NCI-H146 treated with DMSO at 0.1 percent for 48 hours (cell line): ENCODE measurements around the gene CHST4.
"Not testable (repeated sequence)": the region's sequence is repeated elsewhere in the genome, so short reads cannot be mapped to it uniquely, and the experiment has no call there.

ENCODE experiments used
- DNase-seq: peaks from one replicate; lab custom pipeline; 2025; ENCODE audit not compliant: unreplicated experiment; lab: John Stamatoyannopoulos, UW

The CHST4 gene

DNA sequence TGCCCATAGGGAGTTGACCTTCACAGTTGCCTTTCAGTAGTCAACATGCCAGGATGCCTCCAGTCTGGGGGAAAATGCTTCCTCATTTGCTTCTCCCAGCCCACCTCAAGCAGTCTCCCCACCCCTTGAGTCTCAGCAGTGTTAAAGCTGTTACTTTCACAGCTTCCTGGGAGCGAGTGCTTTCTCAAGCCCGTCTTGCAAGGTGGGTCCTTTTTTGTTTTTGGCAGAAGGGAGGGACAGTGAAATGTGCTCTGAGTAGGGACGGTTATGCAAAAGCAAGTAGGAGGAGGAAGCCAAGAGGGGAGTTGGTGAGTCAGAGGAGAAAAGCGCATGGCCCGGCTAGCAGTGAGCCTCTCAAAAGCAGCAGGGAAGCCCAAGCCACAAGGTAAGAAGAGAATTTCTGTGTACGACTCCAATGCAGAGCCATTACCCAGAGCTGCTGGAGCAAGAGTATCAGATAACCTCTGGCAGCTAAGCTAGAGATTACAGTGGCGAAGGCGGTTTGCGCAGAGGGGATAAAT is at the start of gene CHST4:
CHST4 (plus strand) TSS at position 316 of the 521 bp plus-strand sequence. CDS start 10,252 bp downstream, outside the sequence.
- DNase-seq = no peak

DNA sequence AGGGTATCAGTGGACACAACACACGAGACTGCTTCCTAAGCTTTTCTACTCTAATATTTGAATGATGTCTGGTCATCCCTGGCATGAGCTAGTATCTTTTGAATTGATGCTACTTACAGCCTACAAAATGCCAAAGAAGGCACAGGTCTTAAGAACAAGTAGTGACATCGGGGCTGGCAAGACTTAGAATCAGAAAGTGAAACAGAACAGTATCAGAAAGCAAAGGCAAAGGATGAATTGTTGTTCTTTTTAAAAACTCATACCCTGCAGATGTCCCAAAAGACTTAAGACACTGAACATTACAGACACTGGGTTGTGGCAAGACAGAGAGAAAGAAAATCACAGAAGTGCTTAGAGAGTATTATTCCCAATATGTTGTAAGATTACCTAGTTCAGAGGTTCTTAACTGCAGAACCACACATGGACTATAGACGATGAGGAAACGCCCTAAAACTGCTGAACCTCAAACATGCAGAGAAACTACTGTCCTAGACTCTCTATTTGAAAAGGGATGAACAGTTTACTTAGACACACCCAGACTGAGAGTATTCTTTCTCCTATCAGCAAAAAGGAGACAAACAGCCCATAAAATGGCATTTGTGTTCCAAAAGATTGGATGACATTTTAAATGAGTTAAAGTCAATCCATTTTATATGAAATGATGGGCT is 49.6 kb upstream of the CHST4 start:
- DNase-seq = no peak

DNA sequence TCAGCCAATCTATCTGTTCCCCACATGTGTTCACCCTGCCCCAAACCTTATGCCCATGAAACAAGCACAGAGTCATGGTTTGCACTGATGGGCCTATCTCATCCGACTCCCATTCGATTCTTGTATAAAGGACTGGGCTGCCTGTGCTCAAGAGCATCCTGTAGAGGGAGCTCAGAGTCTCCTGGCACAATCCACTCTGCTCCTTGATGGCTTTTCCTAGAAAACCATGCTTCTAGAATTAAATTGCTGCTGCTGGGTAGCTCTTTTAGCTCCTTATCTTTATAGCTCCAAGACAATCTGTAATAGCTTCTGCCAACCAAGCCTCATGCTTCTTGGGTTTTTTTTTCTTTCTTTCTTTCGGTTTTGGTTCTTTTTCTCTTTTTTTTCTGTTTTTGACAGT is 46.8 kb upstream of the CHST4 start:
- peak; percentile 6 for DNase-seq

DNA sequence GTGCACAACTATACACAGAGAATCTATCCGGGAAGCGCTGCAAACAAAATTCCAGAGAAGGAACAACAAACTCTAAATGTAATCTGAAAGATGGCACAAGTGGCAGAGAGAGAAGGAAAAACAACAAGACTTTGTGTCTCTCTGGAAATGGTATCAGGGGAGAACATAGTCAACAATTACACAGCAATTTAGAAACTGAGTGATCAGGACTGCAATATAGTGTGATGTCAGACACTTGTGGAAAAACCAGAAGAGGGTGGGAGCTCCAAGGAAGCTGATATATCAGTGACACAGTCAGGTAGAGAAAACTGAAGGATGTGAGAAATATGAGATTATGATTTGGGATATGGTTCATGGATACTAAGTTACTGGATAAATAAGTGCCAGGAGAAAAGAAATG is 45.3 kb upstream of the CHST4 start:
- DNase-seq = no peak

GRCh38 chr16:71482569-71482968 is 43.7 kb upstream of the CHST4 start:
- no peak for DNase-seq

- peak; percentile 74 for DNase-seq
These were observed 42.0 kb upstream of the CHST4 start for GRCh38 chr16:71484006-71484893.

- no peak for DNase-seq
These were observed 37.1 kb upstream of the CHST4 start, which contains the start of gene ZNF19 for GRCh38 chr16:71489122-71489521. Gene ZNF19 (minus strand): TSS chr16:71489324. CDS start chr16:71482114, 7,210 bp downstream.

- DNase-seq = no peak
These were observed 35.9 kb upstream of the CHST4 start for GRCh38 chr16:71490361-71490760.

DNA sequence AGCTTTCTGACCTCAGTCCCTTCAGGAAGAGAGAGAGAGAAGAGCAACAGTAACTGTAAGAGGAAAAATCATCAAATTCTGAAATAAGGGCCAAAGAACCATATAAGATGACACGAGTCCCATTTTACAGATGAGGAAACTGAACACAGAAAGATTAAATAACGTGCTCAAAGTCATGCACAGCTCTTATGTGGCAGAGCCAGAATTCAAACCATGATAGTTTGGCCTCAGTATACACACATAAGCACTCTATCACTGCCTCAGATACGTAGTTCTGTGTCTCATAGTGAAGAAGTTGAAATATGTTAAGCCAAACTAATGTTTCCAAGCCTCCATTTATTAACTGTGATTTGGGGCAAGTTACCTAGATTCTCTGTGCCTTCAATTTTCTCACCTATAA is 35.2 kb upstream of the CHST4 start:
- no peak for DNase-seq

- DNase-seq = no peak
These were observed 33.4 kb upstream of the CHST4 start for GRCh38 chr16:71492786-71493185.

DNA sequence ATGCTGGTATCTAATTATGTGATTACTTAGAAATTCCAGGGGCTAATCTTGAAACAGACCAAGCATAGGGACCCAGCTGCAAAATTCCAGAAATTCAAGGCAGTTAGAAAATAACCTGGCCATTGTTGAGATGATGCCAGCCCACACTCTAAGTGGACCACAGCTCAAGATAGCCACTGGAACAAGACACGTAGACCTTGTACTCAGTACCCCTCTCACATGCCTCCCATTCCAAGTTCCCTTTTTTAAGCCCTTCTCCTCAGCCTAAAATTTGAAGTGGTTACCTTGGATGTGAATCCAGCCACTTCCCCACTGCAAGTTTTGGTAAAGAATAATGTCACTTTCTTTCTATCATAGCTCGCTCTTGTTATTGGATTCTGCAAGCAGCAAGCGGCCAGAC is 33.0 kb upstream of the CHST4 start:
- no peak for DNase-seq

DNA sequence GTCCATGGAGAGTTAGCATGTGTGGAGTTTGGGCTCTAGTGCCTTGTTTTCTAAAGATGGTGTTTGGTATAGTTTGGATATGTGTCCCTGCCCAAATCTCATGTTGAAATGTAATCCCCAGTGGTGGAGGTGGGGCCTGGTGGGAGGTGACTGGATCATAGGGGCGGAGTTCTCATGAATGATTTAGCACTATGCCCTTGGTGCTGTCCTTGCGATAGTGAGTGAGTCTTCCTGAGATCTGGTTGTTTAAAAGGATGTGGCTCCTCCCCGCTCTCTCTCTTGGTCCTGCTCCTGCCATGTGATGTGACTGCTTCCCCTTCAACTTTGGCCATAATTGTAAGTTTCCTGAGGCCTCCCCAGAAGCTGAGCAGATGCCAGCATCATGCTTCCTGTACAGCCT is 28.2 kb upstream of the CHST4 start:
- DNase-seq = no peak

- DNase-seq = peak; percentile 27
These were observed 26.4 kb upstream of the CHST4 start for GRCh38 chr16:71499775-71500364.

DNA sequence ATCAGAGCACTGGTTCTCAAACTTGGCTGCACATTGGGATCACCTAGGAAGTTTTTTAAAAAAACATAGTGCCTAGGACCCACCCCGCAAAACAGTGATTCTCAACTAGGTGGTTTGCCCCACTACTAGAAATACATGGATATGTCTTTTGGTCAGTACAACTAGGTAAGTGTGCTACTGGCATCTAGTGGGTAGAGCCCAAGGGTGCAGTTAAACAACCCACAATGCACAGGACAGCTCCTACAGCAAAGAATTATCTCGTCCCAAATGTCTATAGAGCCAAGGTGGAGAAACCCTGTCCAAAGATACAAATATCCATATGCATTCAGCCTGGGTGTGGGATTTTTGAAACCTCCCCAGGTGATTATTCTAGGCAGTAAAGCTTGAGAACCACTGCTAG is 25.3 kb upstream of the CHST4 start:
- DNase-seq = no peak

DNA sequence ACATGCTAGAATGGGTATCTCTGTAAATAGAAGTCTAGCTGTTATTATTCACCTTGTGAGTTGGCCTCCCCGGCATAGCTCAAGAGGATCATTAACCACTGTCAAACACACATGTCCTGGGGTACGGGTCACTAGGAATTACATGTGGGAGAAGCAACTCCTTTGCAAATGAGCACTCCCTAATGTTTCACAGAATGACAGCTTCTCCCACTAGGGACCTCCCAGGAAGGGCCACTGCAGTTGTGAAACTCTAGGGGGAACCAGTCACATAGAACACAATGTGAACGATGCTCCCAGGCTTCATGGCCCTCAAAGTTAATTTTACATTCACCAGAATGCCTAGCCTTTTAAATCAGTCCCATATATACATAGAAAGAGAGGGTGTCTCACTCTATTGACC is 24.7 kb upstream of the CHST4 start:
- no peak for DNase-seq

GRCh38 chr16:71504051-71504450 is 22.2 kb upstream of the CHST4 start:
- DNase-seq = not testable (repeated sequence)

- no peak for DNase-seq
These were observed 21.3 kb upstream of the CHST4 start for GRCh38 chr16:71504901-71505300.

DNA sequence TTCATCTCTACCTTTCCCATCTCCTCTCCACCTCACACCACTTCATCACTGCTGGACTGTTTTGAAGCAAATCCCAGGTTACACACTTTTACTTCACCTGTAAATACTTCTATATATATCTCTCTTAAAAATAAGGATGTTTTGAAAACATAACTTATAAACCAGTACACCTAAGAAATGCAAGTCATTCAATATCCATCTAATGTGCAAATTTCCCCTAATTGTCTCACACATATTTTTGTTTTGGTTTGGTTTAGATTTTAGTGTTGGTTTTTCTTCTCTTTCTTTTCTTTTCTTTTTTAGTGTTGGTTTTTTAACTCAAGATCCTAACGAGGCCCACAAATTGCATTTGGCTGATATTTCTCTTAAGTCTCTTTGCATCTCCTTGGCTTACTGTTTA is 19.2 kb upstream of the CHST4 start:
- no peak for DNase-seq

GRCh38 chr16:71513302-71513701 is 12.9 kb upstream of the CHST4 start:
- no peak for DNase-seq

DNA sequence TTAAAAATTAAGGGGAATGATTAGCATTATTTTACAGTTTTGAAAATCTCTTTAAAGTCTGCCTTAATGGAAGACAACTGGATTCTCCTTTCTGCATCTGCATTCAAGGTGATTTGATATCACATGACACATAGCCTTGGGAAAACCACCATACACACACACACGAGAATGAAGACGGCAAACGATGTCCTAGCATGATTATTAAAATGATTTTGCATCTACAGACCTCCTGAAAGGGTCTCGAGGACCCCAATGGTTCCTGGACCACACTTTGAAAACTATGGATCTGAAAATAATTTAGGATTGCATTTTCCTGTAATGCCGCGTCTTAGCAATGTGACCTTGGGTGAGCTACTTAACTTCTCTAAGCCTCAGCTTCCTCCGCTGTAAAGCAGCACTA is 11.8 kb upstream of the CHST4 start:
- DNase-seq = no peak

GRCh38 chr16:71515026-71515425 is 11.2 kb upstream of the CHST4 start:
- peak; percentile 81 for DNase-seq

- no peak for DNase-seq
These were observed 5.7 kb upstream of the CHST4 start for GRCh38 chr16:71520550-71520949.
